PFSK-1 (cell line): ENCODE data around the gene KMT2E.

ENCODE experiments used
- FOXP2 ChIP-seq: optimal IDR thresholded peaks from 2 replicates; pipeline ENCODE3; 2011; ENCODE audit warnings: borderline replicate concordance, control low read depth, inconsistent platforms; ENCODE audit not compliant: insufficient read depth; ENCODE audit errors: extremely low read length, extremely low read depth
- POLR2AphosphoS5 ChIP-seq: IDR thresholded peaks from 2 replicates; pipeline ENCODE4 v1.6.1; 2012; ENCODE audit warnings: low read depth, mild to moderate bottlenecking, control low read depth, low read length, moderate library complexity
- SIN3A ChIP-seq: IDR thresholded peaks from 2 replicates; pipeline ENCODE4 v1.6.1; 2012; ENCODE audit warnings: mild to moderate bottlenecking, low read length, moderate library complexity, borderline replicate concordance; ENCODE audit not compliant: insufficient read depth
- TAF1 ChIP-seq: IDR thresholded peaks from 2 replicates; pipeline ENCODE4 v1.6.1; 2012; ENCODE audit warnings: low read length, control low read depth, borderline replicate concordance; ENCODE audit not compliant: insufficient read depth
- TF ChIP-seq, protein P1 (sequence below), 2 experiments: IDR thresholded peaks; 2 replicates each; pipeline versions ENCODE4 v1.6.1 to v1.8.0; 2011 to 2012; ENCODE audit warnings: low read depth in 2 of 2, low read length in 2 of 2, control low read depth in 1 of 2, inconsistent platforms in 1 of 2, mild to moderate bottlenecking in 1 of 2, moderate library complexity in 1 of 2; ENCODE audit not compliant: insufficient read depth in 1 of 2

DNA sequence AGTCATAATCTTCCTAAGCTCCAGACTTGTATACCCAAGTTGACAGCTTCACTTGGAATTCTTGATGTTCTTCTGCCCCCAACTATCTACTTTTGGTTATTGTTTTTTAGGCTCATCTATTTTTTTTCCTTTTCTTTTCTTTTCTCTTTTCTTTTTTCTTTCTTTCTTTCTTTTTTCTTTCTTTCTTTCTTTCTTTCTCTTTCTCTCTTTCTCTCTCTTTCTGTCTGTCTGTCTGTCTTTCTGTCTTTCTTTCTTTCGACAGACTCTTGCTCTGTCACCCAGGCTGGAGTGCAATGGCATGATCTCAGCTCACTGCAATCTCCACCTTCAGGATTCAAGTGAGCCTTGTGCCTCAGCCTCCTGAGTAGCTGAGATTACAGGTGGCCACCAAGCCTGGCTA is 36.5 kb downstream of the KMT2E start:
- no peak for TF ChIP-seq TAF1
- no peak for TF ChIP-seq SIN3A
- TF ChIP-seq POLR2AphosphoS5: no peak
- TF ChIP-seq, protein P1, sequence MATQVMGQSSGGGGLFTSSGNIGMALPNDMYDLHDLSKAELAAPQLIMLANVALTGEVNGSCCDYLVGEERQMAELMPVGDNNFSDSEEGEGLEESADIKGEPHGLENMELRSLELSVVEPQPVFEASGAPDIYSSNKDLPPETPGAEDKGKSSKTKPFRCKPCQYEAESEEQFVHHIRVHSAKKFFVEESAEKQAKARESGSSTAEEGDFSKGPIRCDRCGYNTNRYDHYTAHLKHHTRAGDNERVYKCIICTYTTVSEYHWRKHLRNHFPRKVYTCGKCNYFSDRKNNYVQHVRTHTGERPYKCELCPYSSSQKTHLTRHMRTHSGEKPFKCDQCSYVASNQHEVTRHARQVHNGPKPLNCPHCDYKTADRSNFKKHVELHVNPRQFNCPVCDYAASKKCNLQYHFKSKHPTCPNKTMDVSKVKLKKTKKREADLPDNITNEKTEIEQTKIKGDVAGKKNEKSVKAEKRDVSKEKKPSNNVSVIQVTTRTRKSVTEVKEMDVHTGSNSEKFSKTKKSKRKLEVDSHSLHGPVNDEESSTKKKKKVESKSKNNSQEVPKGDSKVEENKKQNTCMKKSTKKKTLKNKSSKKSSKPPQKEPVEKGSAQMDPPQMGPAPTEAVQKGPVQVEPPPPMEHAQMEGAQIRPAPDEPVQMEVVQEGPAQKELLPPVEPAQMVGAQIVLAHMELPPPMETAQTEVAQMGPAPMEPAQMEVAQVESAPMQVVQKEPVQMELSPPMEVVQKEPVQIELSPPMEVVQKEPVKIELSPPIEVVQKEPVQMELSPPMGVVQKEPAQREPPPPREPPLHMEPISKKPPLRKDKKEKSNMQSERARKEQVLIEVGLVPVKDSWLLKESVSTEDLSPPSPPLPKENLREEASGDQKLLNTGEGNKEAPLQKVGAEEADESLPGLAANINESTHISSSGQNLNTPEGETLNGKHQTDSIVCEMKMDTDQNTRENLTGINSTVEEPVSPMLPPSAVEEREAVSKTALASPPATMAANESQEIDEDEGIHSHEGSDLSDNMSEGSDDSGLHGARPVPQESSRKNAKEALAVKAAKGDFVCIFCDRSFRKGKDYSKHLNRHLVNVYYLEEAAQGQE (IDR thresholded peaks at IDR 0.05; ENCODE audit: insufficient read depth in 1 of 2, low read depth in 2 of 2, low read length in 2 of 2): no peak
- TF ChIP-seq FOXP2: no peak
